Measurements from ENCODE around the gene ITPK1. TPM values are rescaled to one million over a fixed set of nuclear protein-coding genes. Genes with fewer than 3 reads are reported as not detected.

Gene ITPK1
- total and polyA plus RNA-seq, 2 donors (not counting 3 experiments of a cell fraction or from before 2014, with no cell fraction given), result 39.6 to 51.8 TPM

GRCh38 chr14:93010130-93010499 lies 105.6 kb downstream of the ITPK1 start:
- no TSS peak for BruUV-seq (replicated peaks)
- DNase-seq (ENCODE audit: low read depth, low spot score) (no peak), FAIRE-seq (no peak)
- H3K9me1 ChIP-seq (replicated peaks; ENCODE audit: control insufficient read depth, extremely low read depth, insufficient read depth, low read length), result no peaks in the 10 kb centered on the region
- intact Hi-C loops (cut with micrococcal nuclease) (no loop called here), dilution Hi-C loops (cut with MboI; ENCODE audit: extremely low pct_ligation_motif_present, low sequenced_read_pairs) (no loop called here)
- no peaks in the 10 kb centered on the region for H4K20me1 ChIP-seq (replicated peaks; ENCODE audit: control insufficient read depth, extremely low read depth, insufficient read depth, low read length)
- no peak overlapping the region for H2AFZ ChIP-seq (ENCODE audit: low read depth, low read length)
- H3K27ac ChIP-seq (ENCODE audit: insufficient read depth, low read depth, low read length), result no peak overlapping the region
- H3K36me3 ChIP-seq (ENCODE audit: control insufficient read depth in 2 of 2, extremely low read depth in 1 of 2, insufficient read depth in 2 of 2, low read length in 2 of 2), result no peaks in the 10 kb centered on the region
- ChIA-PET POLR2A (no interaction called here), CTCF (no interaction called here)
- TF ChIP-seq MAX (IDR thresholded peaks at IDR 0.05; ENCODE audit: insufficient read depth, insufficient read length) (no peak), CTCF (IDR thresholded peaks at IDR 0.05; ENCODE audit: extremely low read depth in 1 of 2, insufficient read depth in 1 of 2, low read depth in 1 of 2, low read length in 2 of 2) (no peak), FOS (IDR thresholded peaks at IDR 0.05; ENCODE audit: borderline replicate concordance, insufficient read depth, low read length) (no peak), EZH2 (IDR thresholded peaks at IDR 0.05; ENCODE audit: borderline replicate concordance, low read depth, low read length, severe bottlenecking) (no peak)
- H3K79me2 ChIP-seq (ENCODE audit: control insufficient read depth, insufficient read depth, low read length), result no peaks in the 10 kb centered on the region
- no peak overlapping the region for H3K4me2 ChIP-seq (ENCODE audit: insufficient read depth, low read length)
- no peaks in the 10 kb centered on the region for H3K9me3 ChIP-seq (replicated peaks; ENCODE audit: control insufficient read depth, insufficient read depth, low read length)
- H3K27me3 ChIP-seq (ENCODE audit: control insufficient read depth in 2 of 2, insufficient read depth in 2 of 2, low read length in 2 of 2), result no peaks in the 10 kb centered on the region
- H3K4me3 ChIP-seq (replicated peaks in 1 of 3; ENCODE audit: insufficient read depth in 1 of 3, low read depth in 1 of 3, low read length in 3 of 3), result no peak overlapping the region
- no peak overlapping the region for H3K9ac ChIP-seq (replicated peaks; ENCODE audit: extremely low read depth, insufficient read depth, low read length)
- H3K4me1 ChIP-seq (ENCODE audit: control insufficient read depth, extremely low read depth, insufficient read depth, low read length), result no peaks in the 10 kb centered on the region

DNA sequence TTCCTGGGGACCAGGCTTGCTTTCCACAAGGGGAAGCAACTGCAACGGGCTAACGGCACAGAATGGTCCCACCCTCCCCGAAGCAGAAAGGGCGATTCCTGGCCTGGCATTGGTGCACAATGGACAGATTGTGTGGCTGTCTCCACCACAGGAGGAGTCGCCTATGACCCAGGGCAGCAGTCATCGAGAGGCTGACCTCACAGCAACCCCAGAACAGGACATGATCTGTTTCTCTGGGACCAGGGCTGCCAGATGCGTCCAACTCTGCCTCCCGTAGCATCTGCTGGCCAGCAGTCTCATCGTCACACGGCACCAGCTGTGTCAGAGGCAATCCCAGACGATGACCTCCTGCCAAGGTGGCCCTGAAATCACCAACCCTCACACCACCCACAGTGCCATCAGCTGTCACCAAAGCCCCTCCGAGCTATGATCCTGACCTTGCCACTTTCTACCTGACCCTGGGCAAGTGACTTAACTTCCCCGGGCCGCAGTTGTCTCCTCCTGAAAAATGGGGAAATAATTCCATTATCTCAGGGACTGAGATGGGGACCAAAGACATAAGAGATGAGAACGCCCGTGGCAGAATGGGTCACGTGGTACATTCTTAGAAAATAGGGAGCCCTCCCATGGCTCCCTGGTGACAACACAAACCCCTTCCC lies 106.1 kb downstream of the ITPK1 start:
- Histone ChIP-seq H4K20me1 (replicated peaks; ENCODE audit: control insufficient read depth, extremely low read depth, insufficient read depth, low read length) (no peaks in the 10 kb centered on the region), H3K4me2 (ENCODE audit: insufficient read depth, low read length) (no peak overlapping the region), H3K4me3 (replicated peaks in 1 of 3; ENCODE audit: insufficient read depth in 1 of 3, low read depth in 1 of 3, low read length in 3 of 3) (no peak overlapping the region), H3K9me1 (replicated peaks; ENCODE audit: control insufficient read depth, extremely low read depth, insufficient read depth, low read length) (no peaks in the 10 kb centered on the region), H3K9me3 (replicated peaks; ENCODE audit: control insufficient read depth, insufficient read depth, low read length) (no peaks in the 10 kb centered on the region), H3K9ac (replicated peaks; ENCODE audit: extremely low read depth, insufficient read depth, low read length) (no peak overlapping the region), H3K79me2 (ENCODE audit: control insufficient read depth, insufficient read depth, low read length) (no peaks in the 10 kb centered on the region), H3K27me3 (ENCODE audit: control insufficient read depth in 2 of 2, insufficient read depth in 2 of 2, low read length in 2 of 2) (no peaks in the 10 kb centered on the region), H3K36me3 (ENCODE audit: control insufficient read depth in 2 of 2, extremely low read depth in 1 of 2, insufficient read depth in 2 of 2, low read length in 2 of 2) (no peaks in the 10 kb centered on the region), H3K27ac (ENCODE audit: insufficient read depth, low read depth, low read length) (no peak overlapping the region), H3K4me1 (ENCODE audit: control insufficient read depth, extremely low read depth, insufficient read depth, low read length) (no peaks in the 10 kb centered on the region), H2AFZ (ENCODE audit: low read depth, low read length) (no peak overlapping the region)
- no TSS peak for BruUV-seq (replicated peaks)
- POLR2A ChIA-PET, result no interaction called here
- CTCF ChIA-PET, result no interaction called here
- intact Hi-C loops (cut with micrococcal nuclease), result no loop called here
- TF ChIP-seq GATA2 (IDR thresholded peaks at IDR 0.05; ENCODE audit: insufficient read depth, insufficient read length, low read depth, low read length) (no peak), JUN (IDR thresholded peaks at IDR 0.05; ENCODE audit: borderline replicate concordance, insufficient read depth, insufficient read length, low read depth) (no peak), EZH2 (IDR thresholded peaks at IDR 0.05; ENCODE audit: borderline replicate concordance, low read depth, low read length, severe bottlenecking) (no peak), FOS (IDR thresholded peaks at IDR 0.05; ENCODE audit: borderline replicate concordance, insufficient read depth, low read length) (no peak), MAX (IDR thresholded peaks at IDR 0.05; ENCODE audit: insufficient read depth, insufficient read length) (no peak), CTCF (IDR thresholded peaks at IDR 0.05; ENCODE audit: extremely low read depth in 1 of 2, insufficient read depth in 1 of 2, low read depth in 1 of 2, low read length in 2 of 2) (no peak), POLR2A (IDR thresholded peaks at IDR 0.05; ENCODE audit: low read depth, low read length) (no peak), POLR2AphosphoS5 (IDR thresholded peaks at IDR 0.05; ENCODE audit: insufficient read depth, low read depth, low read length) (no peak)
- FAIRE-seq, result no peak
- dilution Hi-C loops (cut with MboI; ENCODE audit: extremely low pct_ligation_motif_present, low sequenced_read_pairs), result no loop called here
- no peak for DNase-seq (ENCODE audit: low read depth, low spot score)
